Calu3 (cell line): ENCODE results near the gene TTLL11. TPM values are rescaled to one million over a fixed set of nuclear protein-coding genes. Genes with fewer than 3 reads are reported as not detected.

Experiments used
- BruUV-seq: library from RNA; stranded (reverse); fragments of 400-500 nt; replicated peaks from 2 replicates; lab custom pipeline; 2021; lab: Mats Ljungman, UMichigan
- CTCF ChIA-PET: fragments of 300-600 bp; sonication (Branson Sonifier 250); formaldehyde crosslinking; loops from one replicate; lab custom pipeline; 2022; ENCODE audit warnings: antibody characterized with exemption; lab: Charles Lee
- DNase-seq: peaks from one replicate; pipeline ENCODE4 v3.0.0; 2022
- H3K27ac Mint-ChIP-seq: one replicate; pipeline ENCODE4 v1.8.0; 2022; ENCODE audit warnings: mixed read lengths; ENCODE audit not compliant: unreplicated experiment
- H3K27me3 Mint-ChIP-seq: one replicate; pipeline ENCODE4 v1.8.0; 2022; ENCODE audit warnings: mixed read lengths; ENCODE audit not compliant: unreplicated experiment
- H3K36me3 Mint-ChIP-seq: one replicate; pipeline ENCODE4 v1.8.0; 2022; ENCODE audit warnings: mild to moderate bottlenecking, moderate library complexity, mixed read lengths; ENCODE audit not compliant: insufficient read depth, unreplicated experiment
- H3K4me1 Mint-ChIP-seq: one replicate; pipeline ENCODE4 v1.8.0; 2022; ENCODE audit warnings: mild to moderate bottlenecking, low read depth, mixed read lengths; ENCODE audit not compliant: unreplicated experiment
- H3K4me3 Mint-ChIP-seq: one replicate; pipeline ENCODE4 v1.8.0; 2022; ENCODE audit warnings: mild to moderate bottlenecking, low read depth, moderate library complexity, mixed read lengths; ENCODE audit not compliant: unreplicated experiment
- H3K9me3 Mint-ChIP-seq: one replicate; pipeline ENCODE4 v1.8.0; 2022; ENCODE audit warnings: low read depth, mixed read lengths; ENCODE audit not compliant: unreplicated experiment
- CTCF ChIP-seq: fragments of 200-600 bp; IDR thresholded peaks from one replicate; pipeline ENCODE4 v1.8.0; 2022; ENCODE audit warnings: antibody characterized with exemption; ENCODE audit not compliant: unreplicated experiment
- intact Hi-C: fragments of 100-400 bp; cut with micrococcal nuclease; formaldehyde crosslinking; loops from one replicate; pipeline ENCODE4 v1.10.0; 2022; ENCODE audit not compliant: unreplicated experiment
- total RNA-seq: library from RNA; stranded (reverse); gene quantifications from 2 replicates; pipeline ENCODE4 v1.2.3, GENCODE V29; 2022

Gene TTLL11
- total RNA-seq, 1 experiment from 2014 or later: 10.5 TPM

GRCh38 chr9:122065923-122066629, 27.0 kb downstream of the TTLL11 start:
- Mint-ChIP-seq H3K27ac (no peak overlapping the region), H3K36me3 (no peaks in the 10 kb centered on the region), H3K4me3 (no peak overlapping the region), H3K9me3 (no peaks in the 10 kb centered on the region), H3K27me3 (no peaks in the 10 kb centered on the region), H3K4me1 (peaks cover 20% of the 10 kb centered on the region)
- no peak for TF ChIP-seq CTCF
- intact Hi-C loops: no loop called here
- no peak for DNase-seq
- no TSS peak for BruUV-seq
- CTCF ChIA-PET: interaction anchor here (0.7 kb wide), 1 partner anchor 29 kb away, joined by 3 read pairs; no protein-coding TSS in a partner anchor

GRCh38 chr9:122060481-122060880, 32.6 kb downstream of the TTLL11 start:
- no peaks in the 10 kb centered on the region for H3K36me3 Mint-ChIP-seq
- H3K4me1 Mint-ChIP-seq: peaks cover 12% of the 10 kb centered on the region
- H3K27me3 Mint-ChIP-seq: no peaks in the 10 kb centered on the region
- intact Hi-C loops: no loop called here
- no peak for DNase-seq
- no TSS peak for BruUV-seq
- H3K4me3 Mint-ChIP-seq: no peak overlapping the region
- CTCF ChIA-PET: no interaction called here
- no peaks in the 10 kb centered on the region for H3K9me3 Mint-ChIP-seq
- TF ChIP-seq CTCF: no peak
- no peak overlapping the region for H3K27ac Mint-ChIP-seq

- Mint-ChIP-seq H3K4me3 (no peak overlapping the region), H3K4me1 (peaks cover 6% of the 10 kb centered on the region), H3K36me3 (no peaks in the 10 kb centered on the region), H3K27me3 (no peaks in the 10 kb centered on the region), H3K27ac (no peak overlapping the region), H3K9me3 (no peaks in the 10 kb centered on the region)
- intact Hi-C loops: no loop called here
- CTCF ChIA-PET: no interaction called here
- no TSS peak for BruUV-seq
- TF ChIP-seq CTCF: no peak
- no peak for DNase-seq
Observed at GRCh38 chr9:122059955-122060324, 33.2 kb downstream of the TTLL11 start.

GRCh38 chr9:122059214-122059954, 33.7 kb downstream of the TTLL11 start:
- intact Hi-C loops: no loop called here
- H3K9me3 Mint-ChIP-seq: no peaks in the 10 kb centered on the region
- DNase-seq: no peak
- peaks cover under 1% of the 10 kb centered on the region for H3K4me1 Mint-ChIP-seq
- H3K36me3 Mint-ChIP-seq: no peaks in the 10 kb centered on the region
- no peak for TF ChIP-seq CTCF
- H3K27me3 Mint-ChIP-seq: no peaks in the 10 kb centered on the region
- no peak overlapping the region for H3K27ac Mint-ChIP-seq
- CTCF ChIA-PET: no interaction called here
- no peak overlapping the region for H3K4me3 Mint-ChIP-seq
- no TSS peak for BruUV-seq
